GM19025 (cell line): ENCODE data around the gene GAREM1.

ENCODE experiments used
- ATAC-seq: cut with Tn5 transposase; IDR thresholded peaks from one replicate; pipeline ENCODE4 v1.9.1; 2021; ENCODE audit warnings: mild to moderate bottlenecking, low read depth, moderate library complexity; ENCODE audit not compliant: unreplicated experiment

GAREM1 gene

GRCh38 chr18:32460171-32460731, 10.4 kb downstream of the GAREM1 start:
- no peak for ATAC-seq

DNA sequence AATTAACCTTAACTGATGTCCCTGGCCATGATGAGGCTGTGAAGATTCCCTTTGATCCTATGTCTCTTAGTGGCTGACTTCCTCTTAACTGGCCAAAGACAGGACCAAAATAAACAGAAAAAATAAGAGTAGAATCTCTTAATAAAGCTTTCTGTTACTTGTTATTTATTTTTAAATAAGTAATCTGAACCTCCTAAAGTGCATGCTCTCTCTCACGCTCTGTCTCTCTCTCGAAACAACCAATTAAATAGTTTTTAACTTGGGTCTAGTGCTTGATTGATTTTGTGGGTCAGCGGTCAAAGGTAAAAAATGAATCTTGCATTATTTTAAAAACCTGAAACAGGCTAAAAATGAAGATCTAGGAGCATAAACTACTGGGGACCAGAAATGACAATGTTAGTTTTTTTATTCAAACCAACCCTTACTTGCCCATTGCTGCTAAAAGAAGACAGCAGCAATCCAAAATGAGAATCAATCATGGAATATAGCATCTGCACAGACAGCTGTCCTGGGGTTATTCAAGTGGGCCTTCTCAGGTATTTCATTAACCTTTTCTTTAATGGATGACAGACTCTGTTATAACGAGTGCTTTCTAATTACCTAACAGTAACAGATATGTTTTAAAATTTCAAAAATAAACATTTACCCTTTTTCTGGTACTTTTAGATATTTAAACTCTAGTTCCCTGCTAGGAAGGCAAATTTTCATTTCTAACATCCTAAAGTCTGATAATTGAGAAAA, 11.2 kb downstream of the GAREM1 start:
- ATAC-seq = no peak

DNA sequence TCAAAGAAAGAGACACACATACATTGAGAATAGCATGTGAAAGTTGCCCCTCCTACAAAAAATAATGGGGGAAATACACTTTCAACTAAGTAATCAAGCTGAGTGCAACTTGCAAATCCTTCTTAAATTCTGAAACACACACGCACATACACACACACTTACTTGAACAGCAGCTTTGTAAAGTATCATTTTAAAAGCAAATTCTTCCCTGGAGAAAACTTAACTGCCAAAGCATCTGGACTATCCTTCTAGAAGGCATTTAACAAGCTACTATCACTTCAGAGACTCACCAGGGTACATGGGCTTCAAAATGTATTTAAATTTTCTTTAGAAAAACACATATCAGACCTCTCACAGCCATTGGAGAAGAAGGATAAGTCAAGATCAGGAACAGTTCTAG, 15.3 kb downstream of the GAREM1 start:
- no peak for ATAC-seq

GRCh38 chr18:32454593-32454992, 16.1 kb downstream of the GAREM1 start:
- ATAC-seq = no peak

GRCh38 chr18:32450874-32451273, 19.8 kb downstream of the GAREM1 start:
- no peak for ATAC-seq

DNA sequence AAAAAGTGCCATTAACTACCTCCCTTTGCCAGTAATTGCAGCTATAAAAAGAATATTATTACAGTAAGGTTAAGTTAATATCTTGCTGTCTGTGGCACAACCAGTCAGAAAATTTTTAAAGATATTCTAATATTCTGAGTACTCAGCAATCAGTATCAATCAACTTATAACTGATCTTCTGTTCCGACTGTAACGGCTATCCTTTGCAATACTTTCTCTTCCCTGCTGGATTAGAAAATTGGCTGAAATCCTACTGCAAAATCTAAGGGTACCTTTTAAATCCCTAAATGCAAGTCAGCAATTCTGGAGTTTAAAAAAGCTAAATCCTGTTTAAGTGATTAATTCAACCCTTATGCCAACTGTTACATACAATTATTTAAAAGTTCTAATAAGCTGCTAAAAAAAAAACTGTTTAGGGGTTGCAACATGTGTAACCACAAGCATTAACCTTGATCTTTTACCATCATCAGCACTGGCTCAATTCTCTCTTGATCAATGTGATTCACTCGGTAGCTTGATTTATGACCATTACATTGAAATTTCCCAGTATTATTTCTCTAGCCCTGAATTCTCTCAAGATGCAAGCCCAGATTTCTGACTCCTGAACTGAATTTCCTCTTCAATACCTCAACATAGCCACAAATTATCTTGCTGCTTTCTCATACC, 20.5 kb downstream of the GAREM1 start:
- no peak for ATAC-seq

GRCh38 chr18:32446780-32447179, 23.9 kb downstream of the GAREM1 start:
- no peak for ATAC-seq

DNA sequence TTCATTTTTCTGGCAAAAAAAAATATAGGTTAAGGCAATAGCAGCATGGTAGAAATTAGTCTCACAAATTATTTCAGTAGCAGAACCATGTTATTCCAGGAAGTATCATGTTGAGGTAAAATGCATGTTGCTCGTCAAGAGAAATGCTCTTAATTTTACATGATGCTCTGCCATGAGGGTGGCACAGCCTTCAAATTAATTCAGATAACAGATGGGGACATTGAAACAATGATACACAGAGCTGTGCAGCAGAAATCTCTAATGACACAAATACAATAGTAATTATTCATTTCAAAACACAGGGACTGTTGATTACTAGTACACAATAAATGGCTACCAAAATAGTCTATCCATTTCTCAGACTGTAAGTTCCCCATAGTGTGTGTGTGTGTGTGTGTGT, 24.8 kb downstream of the GAREM1 start:
- no peak for ATAC-seq

DNA sequence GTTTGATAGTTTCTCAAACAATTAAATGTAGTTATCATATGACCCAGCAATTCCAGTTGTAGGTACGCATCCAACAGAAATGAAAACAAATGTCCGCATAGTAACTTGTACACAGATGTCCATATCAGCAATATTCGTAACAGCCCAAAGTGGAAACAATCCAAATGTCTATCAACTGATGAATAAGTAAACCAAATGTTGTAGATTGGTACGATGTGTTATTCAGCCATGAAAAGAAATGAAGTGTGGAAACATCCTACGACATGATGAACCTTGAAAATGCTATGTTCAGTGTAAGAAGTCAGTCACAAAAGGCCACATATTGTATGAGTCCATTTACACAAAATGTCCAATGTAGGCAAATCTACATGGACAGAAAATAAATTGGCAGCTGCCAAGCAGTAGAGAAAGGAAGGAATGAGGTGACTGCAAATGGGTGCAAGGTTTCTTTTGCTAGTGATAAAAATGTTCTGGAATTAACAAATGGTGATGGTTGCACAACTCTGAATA, 26.9 kb downstream of the GAREM1 start:
- no peak for ATAC-seq

DNA sequence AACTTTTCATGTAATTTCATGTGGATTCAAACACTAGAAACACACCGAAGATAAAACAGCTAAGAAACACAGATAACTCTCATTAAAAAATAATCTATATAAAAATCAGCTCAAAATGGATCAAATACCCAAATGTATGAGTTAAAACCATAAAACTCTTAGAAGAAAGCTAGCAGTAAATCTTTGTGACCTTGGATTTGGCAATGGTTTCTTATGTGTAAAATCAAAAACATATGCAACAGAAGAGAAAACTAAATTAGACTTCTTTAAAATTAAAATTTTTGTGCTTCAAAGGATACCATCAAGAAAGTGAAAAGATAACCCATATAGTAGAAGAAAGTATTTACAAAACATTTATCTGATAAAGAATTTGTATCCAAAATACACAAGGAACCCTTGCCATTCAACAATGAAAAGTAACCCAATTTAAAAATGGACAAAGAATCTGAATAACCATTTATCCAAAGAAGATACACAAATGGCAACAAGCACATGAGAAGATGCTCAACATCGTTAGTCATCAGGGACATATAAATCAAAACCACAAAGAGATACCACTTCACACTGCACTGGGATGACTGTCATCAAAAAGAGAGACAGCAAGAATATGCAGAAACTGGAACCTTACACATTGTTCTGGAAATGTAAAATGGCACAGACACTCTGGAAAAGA, 27.5 kb downstream of the GAREM1 start:
- no peak for ATAC-seq

- no peak for ATAC-seq
Measured at GRCh38 chr18:32442575-32442974, 28.1 kb downstream of the GAREM1 start.

DNA sequence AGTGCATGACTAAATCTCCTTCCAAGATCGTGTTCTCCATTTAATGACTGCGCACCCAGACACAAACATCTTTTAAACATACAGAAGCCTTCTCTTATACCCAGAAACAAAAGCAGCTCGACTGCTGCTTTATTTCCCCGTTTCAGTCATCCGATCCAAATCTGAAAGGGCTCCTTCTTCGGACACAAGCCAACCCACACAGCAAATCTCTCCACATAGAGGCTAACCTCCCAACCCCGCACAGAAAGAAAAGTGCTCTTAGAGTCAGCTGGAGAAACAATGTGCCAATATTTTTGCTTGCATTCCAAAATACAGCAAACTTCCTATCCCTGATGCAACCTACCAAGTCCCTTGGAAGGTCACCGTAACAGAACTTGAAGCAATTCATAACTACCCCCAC, 29.1 kb downstream of the GAREM1 start:
- ATAC-seq = no peak

GRCh38 chr18:32440518-32440917, 30.2 kb downstream of the GAREM1 start:
- no peak for ATAC-seq

DNA sequence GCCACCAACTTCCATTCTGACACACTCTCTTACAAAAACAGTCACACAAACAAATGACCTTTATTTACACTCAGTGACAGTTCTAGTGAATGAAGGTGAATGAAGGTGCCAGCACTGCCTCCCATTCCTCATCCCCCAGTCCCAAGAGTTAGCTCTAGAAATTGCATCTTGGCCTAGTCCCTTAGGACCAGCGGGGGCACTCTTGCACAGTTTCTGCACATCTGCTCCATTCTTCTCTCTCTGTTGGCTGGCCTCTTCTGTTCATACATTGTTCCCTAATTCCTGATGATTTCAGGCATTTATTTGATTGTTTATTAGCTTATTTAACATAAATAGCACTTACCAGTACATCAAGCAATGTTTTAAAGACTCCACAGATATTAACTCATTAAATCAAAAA, 30.9 kb downstream of the GAREM1 start:
- ATAC-seq = no peak

- no peak for ATAC-seq
Measured at GRCh38 chr18:32439241-32439640, 31.4 kb downstream of the GAREM1 start.

GRCh38 chr18:32438173-32438572, 32.5 kb downstream of the GAREM1 start:
- ATAC-seq = no peak

GRCh38 chr18:32437100-32437834, 33.4 kb downstream of the GAREM1 start:
- ATAC-seq = no peak

DNA sequence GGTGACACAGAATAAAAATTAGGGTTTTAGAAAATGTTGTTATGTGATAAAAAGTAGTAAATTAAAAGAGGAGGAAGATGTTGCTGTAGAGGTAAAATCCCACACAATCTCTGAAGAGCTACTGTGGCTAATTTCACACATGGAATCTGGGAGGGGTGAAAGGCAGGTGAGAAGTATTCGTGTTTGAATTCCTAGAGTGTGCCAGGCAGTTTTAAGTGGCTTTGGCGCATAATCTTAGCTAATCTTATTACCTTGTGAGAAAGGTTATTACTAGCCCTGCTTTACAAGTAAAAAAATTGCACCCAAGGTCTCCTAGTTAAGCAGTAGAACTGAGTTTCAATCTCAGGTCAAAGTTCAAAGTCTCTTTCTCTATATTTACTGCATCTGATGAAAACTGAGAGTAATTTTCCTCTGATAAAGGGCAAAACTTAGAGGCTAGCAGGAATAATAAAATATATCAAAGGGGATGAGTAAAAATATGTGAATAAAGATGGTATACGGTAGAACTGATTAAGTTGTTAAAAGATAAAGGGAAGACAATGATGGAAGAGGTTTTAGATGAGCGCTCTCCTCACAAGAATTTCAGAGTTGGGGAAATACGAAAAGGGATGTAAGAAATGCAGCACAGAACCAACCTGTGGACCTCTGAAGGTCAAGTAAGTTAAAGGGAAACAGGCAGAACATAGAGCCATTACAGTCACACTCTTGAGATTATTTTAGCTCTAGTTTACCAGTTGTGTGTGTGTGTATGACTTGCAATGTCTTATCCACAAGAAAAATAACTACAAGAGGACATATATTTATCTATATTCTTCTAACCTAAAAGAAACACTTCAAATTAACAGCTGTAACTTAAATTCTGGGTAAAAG, 34.8 kb downstream of the GAREM1 start:
- ATAC-seq = no peak

DNA sequence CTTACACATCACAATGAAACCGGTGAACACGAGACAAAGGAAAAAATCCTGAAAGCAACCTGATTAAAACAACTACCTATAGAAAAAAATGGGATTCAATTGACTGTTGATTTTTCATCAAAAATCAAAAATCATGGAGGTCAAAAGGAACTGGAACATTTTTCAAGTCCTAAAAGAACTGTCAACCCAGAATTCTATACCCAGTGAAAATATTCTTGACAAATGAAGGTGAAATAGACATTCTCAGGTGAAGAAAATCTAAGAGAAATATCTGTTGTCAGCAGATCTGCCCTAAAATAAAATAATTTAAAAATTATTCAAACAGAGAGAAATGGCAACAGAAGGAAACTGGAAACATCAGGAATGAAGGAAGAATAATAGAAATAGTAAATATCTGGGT, 38.9 kb downstream of the GAREM1 start:
- ATAC-seq = no peak

DNA sequence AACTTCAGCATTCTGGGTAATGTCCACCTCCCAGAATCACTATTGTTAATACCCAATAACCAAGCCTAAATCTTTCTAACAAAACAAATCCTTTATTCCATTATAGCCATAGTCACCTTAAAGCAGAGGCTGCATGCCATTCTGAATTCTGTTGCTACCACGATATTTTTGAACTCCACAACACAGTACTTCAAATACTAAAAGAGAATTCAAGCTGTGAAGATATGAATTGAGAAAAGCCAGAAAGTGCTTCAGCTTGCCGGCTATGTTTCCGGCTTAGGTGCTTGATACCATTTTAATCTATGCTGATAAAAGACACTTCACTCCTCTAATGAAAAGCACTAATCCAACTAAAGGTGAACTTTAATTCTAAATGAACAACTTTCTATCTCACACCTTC, 41.3 kb downstream of the GAREM1 start:
- ATAC-seq = no peak
